Kidney (tissue), 14 donors: ENCODE results near the gene CCN6. TPM values are rescaled to one million over a fixed set of nuclear protein-coding genes. Genes with fewer than 3 reads are reported as not detected.

Experiments used
- DNase-seq, 5 donors: peaks; one replicate each; pipeline ENCODE4 v3.0.0-alpha.2; 2013 to 2020
- FAIRE-seq: peaks from 2 replicates; lab custom pipeline; 2012; peaks lifted over from hg19 to GRCh38; lab: Jason Lieb, UNC
- H3K27ac ChIP-seq, 2 donors: one replicate each; pipeline ENCODE4 v1.7.0; 2013; ENCODE audit warnings: low read depth in 2 of 2, low read length in 2 of 2, inconsistent platforms in 1 of 2
- H3K27me3 ChIP-seq: one replicate; pipeline ENCODE4 v1.7.1; 2013; ENCODE audit warnings: low read length, inconsistent platforms; ENCODE audit not compliant: control insufficient read depth, insufficient read depth
- H3K36me3 ChIP-seq, 3 donors: one replicate each; pipeline versions ENCODE4 v1.7.0 to v1.7.1; 2013; ENCODE audit warnings: low read length in 3 of 3, control low read depth in 1 of 3, inconsistent platforms in 1 of 3; ENCODE audit not compliant: insufficient read depth in 3 of 3, control insufficient read depth in 2 of 3
- H3K4me1 ChIP-seq, 3 donors: one replicate each; pipeline versions ENCODE4 v1.7.0 to v1.7.1; 2013; ENCODE audit warnings: low read length in 3 of 3, inconsistent platforms in 1 of 3, low read depth in 1 of 3; ENCODE audit not compliant: control insufficient read depth in 2 of 3, insufficient read depth in 2 of 3
- H3K4me3 ChIP-seq, 3 donors: one replicate each; pipeline versions ENCODE4 v1.7.0 to v1.8.1; 2013; ENCODE audit warnings: low read length in 3 of 3, control low read depth in 1 of 3, inconsistent platforms in 1 of 3
- H3K9ac ChIP-seq, 3 donors: one replicate each; pipeline versions ENCODE4 v1.7.0 to v1.7.1; 2013; ENCODE audit warnings: low read length in 3 of 3, control low read depth in 1 of 3, inconsistent platforms in 1 of 3
- H3K9me3 ChIP-seq, 3 donors: one replicate each; pipeline versions ENCODE4 v1.7.0 to v1.7.1; 2013; ENCODE audit warnings: low read length in 3 of 3, control low read depth in 1 of 3, inconsistent platforms in 1 of 3; ENCODE audit not compliant: control insufficient read depth in 2 of 3, insufficient read depth in 1 of 3
- intact Hi-C: fragments of 100-400 bp; cut with DNase I; formaldehyde crosslinking; loops from one replicate; pipeline ENCODE4 v1.11.1; 2022
- polyA plus RNA-seq: library from polyadenylated mRNA; stranded (reverse); fragments of 350-450 nt; fragmentation: Illumina TruSeq; extraction: RNeasy Lipid Tissue Mini Kit (QIAGEN cat#74804); gene quantifications from one replicate; pipeline ENCODE4 v1.2.3, GENCODE V29; 2014; ENCODE audit warnings: low read depth, low replicate concordance; ENCODE audit not compliant: insufficient read depth
- total RNA-seq: library from RNA; stranded (reverse); fragmentation: NEBNext Ultra II Directional; extraction: Animal tissue kit (Norgen Biotek cat#: 25700); gene quantifications from one replicate; pipeline ENCODE4 v1.2.1, GENCODE V29; 2021
- TF ChIP-seq, protein P1 (sequence below): IDR thresholded peaks from 3 replicates; pipeline ENCODE4 v1.5.1; 2012; ENCODE audit warnings: mild to moderate bottlenecking, moderate library complexity, borderline replicate concordance; ENCODE audit not compliant: insufficient read depth; ENCODE audit errors: extremely low read depth
- donor health status: control.
- donor health status: control.
- donor health status: control.
- donor health status: control.
- donor health status: control.
- donor health status: DM: yes; HTN: yes; CAD: no.
- donor health status: Normal renal cell carcinoma (clear cell type).

Gene CCN6
- total and polyA plus RNA-seq, 2 donors from 2014 or later = 6.7 to 8.4 TPM

DNA sequence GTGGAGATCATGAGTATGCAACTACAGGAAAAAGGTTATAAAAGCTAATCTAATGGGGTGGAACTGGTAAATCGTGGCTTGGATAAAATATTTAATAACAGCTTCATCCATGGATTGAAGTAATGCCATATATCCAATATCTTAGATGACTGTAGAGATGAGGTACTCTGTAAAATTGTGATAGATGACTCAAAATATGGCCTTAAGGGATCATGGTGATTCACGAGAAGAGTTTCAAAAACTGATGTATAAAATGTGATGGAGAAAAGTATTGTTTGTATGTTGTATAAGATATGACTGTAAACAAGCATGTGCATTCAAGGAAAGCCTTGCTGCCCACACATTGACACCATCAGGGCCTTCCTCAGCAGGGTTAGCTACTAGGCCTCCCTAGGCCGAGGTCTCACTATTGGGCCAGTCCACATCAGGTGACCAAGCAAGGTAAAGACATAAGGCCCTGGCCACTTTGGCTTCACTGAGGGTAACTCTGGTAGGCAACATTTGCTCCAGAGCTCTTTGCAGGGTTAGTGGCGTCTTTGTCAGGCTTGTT is 17.7 kb upstream of the CCN6 start:
- H3K9ac ChIP-seq = no peak overlapping the region
- no peaks in the 10 kb centered on the region for H3K36me3 ChIP-seq
- H3K4me3 ChIP-seq = no peak overlapping the region
- no peaks in the 10 kb centered on the region for H3K27me3 ChIP-seq
- H3K9me3 ChIP-seq = no peaks in the 10 kb centered on the region
- DNase-seq (no peak), FAIRE-seq (no peak)
- H3K4me1 ChIP-seq = peaks cover 0 to 6% (median 0%) of the 10 kb centered on the region in 3 donors
- H3K27ac ChIP-seq = no peak overlapping the region
- TF ChIP-seq, protein P1, sequence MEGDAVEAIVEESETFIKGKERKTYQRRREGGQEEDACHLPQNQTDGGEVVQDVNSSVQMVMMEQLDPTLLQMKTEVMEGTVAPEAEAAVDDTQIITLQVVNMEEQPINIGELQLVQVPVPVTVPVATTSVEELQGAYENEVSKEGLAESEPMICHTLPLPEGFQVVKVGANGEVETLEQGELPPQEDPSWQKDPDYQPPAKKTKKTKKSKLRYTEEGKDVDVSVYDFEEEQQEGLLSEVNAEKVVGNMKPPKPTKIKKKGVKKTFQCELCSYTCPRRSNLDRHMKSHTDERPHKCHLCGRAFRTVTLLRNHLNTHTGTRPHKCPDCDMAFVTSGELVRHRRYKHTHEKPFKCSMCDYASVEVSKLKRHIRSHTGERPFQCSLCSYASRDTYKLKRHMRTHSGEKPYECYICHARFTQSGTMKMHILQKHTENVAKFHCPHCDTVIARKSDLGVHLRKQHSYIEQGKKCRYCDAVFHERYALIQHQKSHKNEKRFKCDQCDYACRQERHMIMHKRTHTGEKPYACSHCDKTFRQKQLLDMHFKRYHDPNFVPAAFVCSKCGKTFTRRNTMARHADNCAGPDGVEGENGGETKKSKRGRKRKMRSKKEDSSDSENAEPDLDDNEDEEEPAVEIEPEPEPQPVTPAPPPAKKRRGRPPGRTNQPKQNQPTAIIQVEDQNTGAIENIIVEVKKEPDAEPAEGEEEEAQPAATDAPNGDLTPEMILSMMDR = no peak
- intact Hi-C loops = no loop called here

DNA sequence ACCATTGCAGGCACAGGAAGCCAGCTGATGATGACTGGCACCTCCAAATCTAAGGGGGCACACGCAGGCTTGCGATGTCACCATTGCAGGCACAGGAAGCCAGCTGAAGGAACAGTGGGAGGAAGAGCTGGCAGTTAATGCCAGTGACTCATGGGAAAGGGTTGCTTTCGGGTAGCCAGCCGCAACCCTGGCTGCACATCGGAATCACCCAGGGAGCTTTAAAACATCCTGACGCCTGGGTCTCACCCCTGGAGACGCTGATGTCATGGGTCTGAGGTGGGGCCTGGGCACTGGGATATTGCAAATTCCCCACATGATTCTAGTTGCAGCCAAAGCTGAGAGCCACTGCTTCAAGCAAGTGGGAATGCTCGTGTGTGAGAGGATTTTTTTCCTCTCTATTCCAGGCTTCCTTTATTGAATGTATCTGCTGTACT is 16.1 kb upstream of the CCN6 start:
- Histone ChIP-seq H3K9me3 (no peaks in the 10 kb centered on the region), H3K9ac (no peak overlapping the region), H3K4me1 (no peaks in the 10 kb centered on the region), H3K4me3 (no peak overlapping the region), H3K27me3 (no peaks in the 10 kb centered on the region), H3K27ac (no peak overlapping the region), H3K36me3 (no peaks in the 10 kb centered on the region)
- FAIRE-seq = no peak
- intact Hi-C loops = no loop called here
- DNase-seq = peak in 1 of 5 donors; percentile 92
- TF ChIP-seq, protein P1 = no peak

DNA sequence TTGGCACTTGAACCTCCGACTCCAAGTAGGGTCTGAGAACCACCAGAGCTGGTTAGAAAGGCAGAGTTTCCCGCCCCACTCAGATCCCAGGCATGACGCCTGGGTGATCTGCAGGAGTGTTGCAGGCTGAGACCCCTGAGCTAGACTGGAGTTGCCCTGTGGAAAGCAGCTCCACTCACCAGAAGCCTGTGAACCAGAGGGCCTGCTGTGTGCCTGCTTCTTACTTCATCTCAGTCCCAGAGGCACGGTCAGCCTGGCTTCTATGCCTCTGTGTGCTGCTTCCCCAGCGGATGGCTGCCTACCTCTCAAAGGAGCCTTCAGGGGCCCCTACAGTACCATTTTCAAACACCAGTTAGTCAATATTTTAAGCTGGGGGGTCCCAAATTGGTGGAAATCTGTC is 15.6 kb upstream of the CCN6 start:
- no peak overlapping the region for H3K4me3 ChIP-seq
- TF ChIP-seq, protein P1 = no peak
- no peaks in the 10 kb centered on the region for H3K27me3 ChIP-seq
- no peak overlapping the region for H3K27ac ChIP-seq
- intact Hi-C loops = no loop called here
- FAIRE-seq = no peak
- no peaks in the 10 kb centered on the region for H3K4me1 ChIP-seq
- H3K36me3 ChIP-seq = no peaks in the 10 kb centered on the region
- H3K9me3 ChIP-seq = no peaks in the 10 kb centered on the region
- H3K9ac ChIP-seq = no peak overlapping the region
- no peak for DNase-seq
